Gastroesophageal sphincter (tissue), 3 donors: Measurements from ENCODE around the gene OR52R1.

Source experiments
- CTCF ChIP-seq, 4 experiments: fragments of 200-600 bp in 2 of 4; fragments of 450-650 bp in 2 of 4; sonication (generic) in 1 of 4; IDR thresholded peaks; one replicate each; pipeline ENCODE4 v1.5.1; 2017 to 2019; ENCODE audit warnings: antibody characterized with exemption in 4 of 4, mild to moderate bottlenecking in 2 of 4, moderate library complexity in 2 of 4
- EP300 ChIP-seq: sonication (generic); formaldehyde crosslinking; IDR thresholded peaks from one replicate; pipeline ENCODE4 v1.6.1; 2017; ENCODE audit warnings: antibody characterized with exemption, mild to moderate bottlenecking
- POLR2AphosphoS5 ChIP-seq: sonication (generic); formaldehyde crosslinking; IDR thresholded peaks from one replicate; pipeline ENCODE4 v1.6.1; 2017; ENCODE audit warnings: antibody characterized with exemption

- no peak for TF ChIP-seq CTCF (IDR thresholded peaks at IDR 0.05)
- no peak for TF ChIP-seq EP300
- TF ChIP-seq POLR2AphosphoS5, result no peak
Measured at GRCh38 chr11:4825132-4825531, 21.0 kb upstream of the OR52R1 start.
